ENCODE results near the gene UTP14A. TPM values are rescaled to one million over a fixed set of nuclear protein-coding genes. Genes with fewer than 3 reads are reported as not detected.

Gene UTP14A
- polyA plus RNA-seq, 2 of the 4 experiments (the other 2 are of a cell fraction) = 38.7 to 47.3 TPM

- Histone ChIP-seq H3K4me1 (peaks cover 8% of the 10 kb centered on the region; the same call in 1 of the 3 replicates), H3K9me3 (no peaks in the 10 kb centered on the region), H3K4me2 (no peak overlapping the region), H3K27ac (no peak overlapping the region), H3K4me3 (no peak overlapping the region)
- TF ChIP-seq CBX2 (IDR thresholded peaks at IDR 0.05; ENCODE audit: borderline replicate concordance, low read depth) (no peak), PHF8 (IDR thresholded peaks at IDR 0.05; ENCODE audit: borderline replicate concordance, low read depth) (no peak), MAZ (IDR thresholded peaks at IDR 0.05; ENCODE audit: borderline replicate concordance, low read depth, low read length) (no peak), JUN (IDR thresholded peaks at IDR 0.05) (no peak), ZNF302 (CRISPR knock-in tag; IDR thresholded peaks at IDR 0.05) (no peak)
- CTCF ChIA-PET = interaction anchor here (1.1 to 1.9 kb wide), 2 partner anchors 10 to 126 kb away, joined by 3 to 8 read pairs; no protein-coding TSS in a partner anchor
- WGBS (ENCODE audit: missing lambda C conversion rate) = 87% methylated on average over 5 of the region's 5 CpGs
- no peak for FAIRE-seq
- DNase-seq (ENCODE audit: low read depth in 1 of 2, low spot score in 1 of 2) = no peak
- no peak for ATAC-seq
- POLR2A ChIA-PET = no interaction called here
Measured at GRCh38 chrX:129934952-129935351, 29.0 kb downstream of the UTP14A start.

GRCh38 chrX:129938081-129938480 is 32.1 kb downstream of the UTP14A start:
- ATAC-seq (no peak), FAIRE-seq (no peak), DNase-seq (ENCODE audit: low read depth in 1 of 2, low spot score in 1 of 2) (no peak)
- Histone ChIP-seq H3K27ac (no peak overlapping the region), H3K4me1 (0 out of 3 replicates have a peak, but pooled peaks cover 1% of the 10 kb centered on the region), H3K9me3 (no peaks in the 10 kb centered on the region), H3K4me2 (no peak overlapping the region), H3K4me3 (no peak overlapping the region)
- POLR2A ChIA-PET = no interaction called here
- no peak for TF ChIP-seq CEBPB (IDR thresholded peaks at IDR 0.05)
- no peak for TF ChIP-seq GATA3 (IDR thresholded peaks at IDR 0.05; ENCODE audit: borderline replicate concordance)
- no peak for TF ChIP-seq BCL3 (IDR thresholded peaks at IDR 0.05)
- TF ChIP-seq CTCF (IDR thresholded peaks at IDR 0.05) = no peak
- TF ChIP-seq RNF2 (IDR thresholded peaks at IDR 0.05; ENCODE audit: borderline replicate concordance, low read depth) = no peak
- TF ChIP-seq ZC3H11A (IDR thresholded peaks at IDR 0.05) = no peak
- no peak for TF ChIP-seq FOSL2 (IDR thresholded peaks at IDR 0.05)
- TF ChIP-seq FOSL2 (CRISPR knock-in tag; IDR thresholded peaks at IDR 0.05) = no peak
- TF ChIP-seq HOXA7 (CRISPR knock-in tag; IDR thresholded peaks at IDR 0.05) = no peak
- no peak for TF ChIP-seq EP300 (IDR thresholded peaks at IDR 0.05)
- TF ChIP-seq JUNB (IDR thresholded peaks at IDR 0.05) = no peak
- no peak for TF ChIP-seq KDM1A (IDR thresholded peaks at IDR 0.05; ENCODE audit: low read depth)
- TF ChIP-seq NPAS2 (CRISPR knock-in tag; IDR thresholded peaks at IDR 0.05; ENCODE audit: borderline replicate concordance) = no peak
- no peak for TF ChIP-seq HOXB13 (CRISPR knock-in tag; IDR thresholded peaks at IDR 0.05; ENCODE audit: low read depth)
- no peak for TF ChIP-seq TFCP2L1 (CRISPR knock-in tag; IDR thresholded peaks at IDR 0.05)
- WGBS (ENCODE audit: missing lambda C conversion rate) = 77% methylated on average over 4 of the region's 4 CpGs
- CTCF ChIA-PET = interaction anchor here (1.2 kb wide), 1 partner anchor 13 kb away, joined by 4 read pairs; no protein-coding TSS in a partner anchor

- H3K4me3 ChIP-seq = no peak overlapping the region
- no peaks in the 10 kb centered on the region for H3K9me3 ChIP-seq
- POLR2A ChIA-PET = no interaction called here
- no peak for TF ChIP-seq GATA3 (IDR thresholded peaks at IDR 0.05; ENCODE audit: borderline replicate concordance)
- TF ChIP-seq CTCF (IDR thresholded peaks at IDR 0.05) = no peak
- TF ChIP-seq EP300 (IDR thresholded peaks at IDR 0.05) = no peak
- TF ChIP-seq MAZ (IDR thresholded peaks at IDR 0.05; ENCODE audit: borderline replicate concordance, low read depth, low read length) = no peak
- TF ChIP-seq ESRRA (IDR thresholded peaks at IDR 0.05; ENCODE audit: borderline replicate concordance, low read length) = no peak
- TF ChIP-seq MAFK (IDR thresholded peaks at IDR 0.05; ENCODE audit: partially characterized antibody) = no peak
- no peak for TF ChIP-seq BCL3 (IDR thresholded peaks at IDR 0.05)
- CTCF ChIA-PET = interaction anchor here (1.3 kb wide), 1 partner anchor 9 kb away, joined by 4 read pairs; no protein-coding TSS in a partner anchor
- DNase-seq (ENCODE audit: low read depth in 1 of 2, low spot score in 1 of 2) (no peak), FAIRE-seq (no peak), ATAC-seq (no peak)
- H3K4me1 ChIP-seq = no peaks in the 10 kb centered on the region
- no peak overlapping the region for H3K4me2 ChIP-seq
- H3K27ac ChIP-seq = no peak overlapping the region
- WGBS (ENCODE audit: missing lambda C conversion rate) = 46% methylated on average over 8 of the region's 8 CpGs
Measured at GRCh38 chrX:129939986-129940385, 34.0 kb downstream of the UTP14A start.

Data from A549 (cell line).